HL-60 (cell line): Measurements from ENCODE around the gene NF2.

Source experiments
- DNase-seq, 2 experiments: peaks; one replicate each; pipeline ENCODE4 v3.0.0-alpha.2; 2010 to 2020; ENCODE audit warnings: low read depth in 1 of 2, low spot score in 1 of 2
- H3K27ac ChIP-seq: fragments of 250-450 bp; sonication (Bioruptor Pico); replicated peaks from 2 replicates; pipeline ENCODE4 v1.5.1; 2020; ENCODE audit warnings: mild to moderate bottlenecking, moderate library complexity
- H3K27me3 ChIP-seq: fragments of 250-450 bp; sonication (Bioruptor Pico); 2 replicates; pipeline ENCODE4 v1.5.1; 2021; ENCODE audit warnings: mild to moderate bottlenecking, moderate library complexity; ENCODE audit not compliant: insufficient read depth, poor library complexity, severe bottlenecking
- H3K4me3 ChIP-seq: replicated peaks from 2 replicates; pipeline ENCODE4 v1.5.1; 2011; ENCODE audit warnings: mild to moderate bottlenecking, control low read depth, low read length; ENCODE audit not compliant: insufficient read depth
- GABPA ChIP-seq: IDR thresholded peaks from 2 replicates; pipeline ENCODE4 v1.6.1; 2012; ENCODE audit warnings: low read depth
- POLR2AphosphoS5 ChIP-seq: IDR thresholded peaks from 2 replicates; pipeline ENCODE4 v1.6.1; 2012; ENCODE audit warnings: low read depth
- SPI1 ChIP-seq: IDR thresholded peaks from 2 replicates; pipeline ENCODE4 v1.6.1; 2012; ENCODE audit warnings: low read depth, mild to moderate bottlenecking, borderline replicate concordance
- TF ChIP-seq, protein P1 (sequence below): IDR thresholded peaks from 2 replicates; pipeline ENCODE4 v1.6.1; 2012; ENCODE audit warnings: low read depth; ENCODE audit not compliant: insufficient replicate concordance
- TF ChIP-seq, protein P2 (sequence below): IDR thresholded peaks from one replicate; pipeline ENCODE4 v1.5.1; 2011; ENCODE audit warnings: low read length, control low read depth, inconsistent platforms; ENCODE audit not compliant: insufficient read depth

NF2 gene

DNA sequence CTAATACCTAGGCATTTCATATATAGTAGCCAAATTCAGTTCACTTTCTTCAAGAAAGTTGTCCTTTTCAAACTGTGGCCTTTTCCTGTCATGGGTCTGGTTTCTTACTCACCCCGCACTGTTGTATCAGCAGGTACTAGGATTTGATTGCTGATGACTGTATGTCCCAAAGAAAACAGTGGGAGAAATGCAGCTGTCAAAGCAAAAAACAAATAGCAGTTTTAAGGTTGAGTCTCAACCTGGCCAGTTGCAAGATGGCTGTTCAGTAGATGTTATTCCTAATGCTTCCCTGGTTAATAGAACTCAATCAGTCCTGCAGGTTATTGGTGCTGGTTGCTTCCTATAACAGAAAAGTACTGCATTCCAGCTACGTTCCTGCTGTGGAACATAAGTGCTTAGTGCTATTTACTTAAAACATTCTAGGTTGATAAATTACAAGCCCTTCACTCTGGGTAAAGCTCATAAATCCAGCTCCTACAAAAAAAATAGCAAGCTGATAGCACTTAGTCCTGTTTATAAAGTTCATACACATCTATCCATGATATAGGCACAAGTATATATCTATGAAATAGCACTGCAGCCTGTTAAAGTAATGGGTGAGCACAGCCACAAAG is 26.6 kb downstream of the NF2 start:
- Histone ChIP-seq H3K4me3 (no peak overlapping the region), H3K27me3 (no peaks in the 10 kb centered on the region), H3K27ac (no peak overlapping the region)
- TF ChIP-seq SPI1: no peak
- TF ChIP-seq GABPA: no peak
- no peak for TF ChIP-seq POLR2AphosphoS5
- TF ChIP-seq, protein P1, sequence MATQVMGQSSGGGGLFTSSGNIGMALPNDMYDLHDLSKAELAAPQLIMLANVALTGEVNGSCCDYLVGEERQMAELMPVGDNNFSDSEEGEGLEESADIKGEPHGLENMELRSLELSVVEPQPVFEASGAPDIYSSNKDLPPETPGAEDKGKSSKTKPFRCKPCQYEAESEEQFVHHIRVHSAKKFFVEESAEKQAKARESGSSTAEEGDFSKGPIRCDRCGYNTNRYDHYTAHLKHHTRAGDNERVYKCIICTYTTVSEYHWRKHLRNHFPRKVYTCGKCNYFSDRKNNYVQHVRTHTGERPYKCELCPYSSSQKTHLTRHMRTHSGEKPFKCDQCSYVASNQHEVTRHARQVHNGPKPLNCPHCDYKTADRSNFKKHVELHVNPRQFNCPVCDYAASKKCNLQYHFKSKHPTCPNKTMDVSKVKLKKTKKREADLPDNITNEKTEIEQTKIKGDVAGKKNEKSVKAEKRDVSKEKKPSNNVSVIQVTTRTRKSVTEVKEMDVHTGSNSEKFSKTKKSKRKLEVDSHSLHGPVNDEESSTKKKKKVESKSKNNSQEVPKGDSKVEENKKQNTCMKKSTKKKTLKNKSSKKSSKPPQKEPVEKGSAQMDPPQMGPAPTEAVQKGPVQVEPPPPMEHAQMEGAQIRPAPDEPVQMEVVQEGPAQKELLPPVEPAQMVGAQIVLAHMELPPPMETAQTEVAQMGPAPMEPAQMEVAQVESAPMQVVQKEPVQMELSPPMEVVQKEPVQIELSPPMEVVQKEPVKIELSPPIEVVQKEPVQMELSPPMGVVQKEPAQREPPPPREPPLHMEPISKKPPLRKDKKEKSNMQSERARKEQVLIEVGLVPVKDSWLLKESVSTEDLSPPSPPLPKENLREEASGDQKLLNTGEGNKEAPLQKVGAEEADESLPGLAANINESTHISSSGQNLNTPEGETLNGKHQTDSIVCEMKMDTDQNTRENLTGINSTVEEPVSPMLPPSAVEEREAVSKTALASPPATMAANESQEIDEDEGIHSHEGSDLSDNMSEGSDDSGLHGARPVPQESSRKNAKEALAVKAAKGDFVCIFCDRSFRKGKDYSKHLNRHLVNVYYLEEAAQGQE: no peak
- TF ChIP-seq, protein P2, sequence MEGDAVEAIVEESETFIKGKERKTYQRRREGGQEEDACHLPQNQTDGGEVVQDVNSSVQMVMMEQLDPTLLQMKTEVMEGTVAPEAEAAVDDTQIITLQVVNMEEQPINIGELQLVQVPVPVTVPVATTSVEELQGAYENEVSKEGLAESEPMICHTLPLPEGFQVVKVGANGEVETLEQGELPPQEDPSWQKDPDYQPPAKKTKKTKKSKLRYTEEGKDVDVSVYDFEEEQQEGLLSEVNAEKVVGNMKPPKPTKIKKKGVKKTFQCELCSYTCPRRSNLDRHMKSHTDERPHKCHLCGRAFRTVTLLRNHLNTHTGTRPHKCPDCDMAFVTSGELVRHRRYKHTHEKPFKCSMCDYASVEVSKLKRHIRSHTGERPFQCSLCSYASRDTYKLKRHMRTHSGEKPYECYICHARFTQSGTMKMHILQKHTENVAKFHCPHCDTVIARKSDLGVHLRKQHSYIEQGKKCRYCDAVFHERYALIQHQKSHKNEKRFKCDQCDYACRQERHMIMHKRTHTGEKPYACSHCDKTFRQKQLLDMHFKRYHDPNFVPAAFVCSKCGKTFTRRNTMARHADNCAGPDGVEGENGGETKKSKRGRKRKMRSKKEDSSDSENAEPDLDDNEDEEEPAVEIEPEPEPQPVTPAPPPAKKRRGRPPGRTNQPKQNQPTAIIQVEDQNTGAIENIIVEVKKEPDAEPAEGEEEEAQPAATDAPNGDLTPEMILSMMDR: no peak
- DNase-seq: no peak

DNA sequence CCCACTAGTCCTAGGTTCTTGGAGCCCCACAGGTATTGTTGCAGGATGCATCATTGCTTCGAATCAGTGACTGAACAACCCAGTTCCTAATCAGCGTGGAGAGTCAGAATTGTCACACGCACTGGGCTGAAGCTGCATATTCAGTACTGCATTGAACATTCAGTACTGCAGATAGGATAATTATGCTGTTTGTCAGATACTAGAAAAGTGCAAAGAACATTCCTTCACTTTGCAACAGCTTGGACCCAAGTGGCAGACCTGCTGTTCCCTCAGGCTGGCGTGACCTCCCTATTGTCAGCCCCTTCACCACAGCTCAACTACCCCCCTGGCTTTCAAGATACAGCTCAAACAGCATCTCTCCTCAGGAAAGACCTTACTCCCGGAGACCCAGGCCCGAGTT is 27.6 kb downstream of the NF2 start:
- DNase-seq: no peak
- H3K4me3 ChIP-seq: no peak overlapping the region
- TF ChIP-seq GABPA (no peak), POLR2AphosphoS5 (no peak), SPI1 (no peak)
- TF ChIP-seq, protein P1: no peak
- TF ChIP-seq, protein P2: no peak
- H3K27me3 ChIP-seq: no peaks in the 10 kb centered on the region
- H3K27ac ChIP-seq: no peak overlapping the region

DNA sequence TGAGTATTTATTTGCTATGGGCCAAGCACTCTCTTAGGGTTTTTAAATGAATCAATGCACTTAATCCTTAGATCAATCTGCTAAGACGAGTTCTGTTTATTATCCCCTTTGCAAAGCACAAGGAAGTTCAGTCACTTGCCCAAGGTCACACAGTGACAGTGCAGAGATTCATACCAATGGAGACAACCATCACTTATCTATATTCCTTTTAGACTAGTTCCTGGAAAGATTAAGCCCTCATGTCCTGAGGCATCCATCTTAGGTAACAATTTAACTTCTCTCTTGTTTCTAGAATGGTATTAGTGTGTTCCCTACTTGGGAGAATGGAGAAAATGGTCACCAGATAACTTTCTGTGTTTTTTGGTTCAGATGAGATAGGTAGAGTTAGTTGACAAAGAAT is 28.3 kb downstream of the NF2 start:
- no peak for DNase-seq
- Histone ChIP-seq H3K27ac (no peak overlapping the region), H3K27me3 (no peaks in the 10 kb centered on the region), H3K4me3 (no peak overlapping the region)
- no peak for TF ChIP-seq POLR2AphosphoS5
- TF ChIP-seq, protein P2: no peak
- TF ChIP-seq GABPA: no peak
- TF ChIP-seq SPI1: no peak
- TF ChIP-seq, protein P1: no peak
